Stomach (tissue), 4 donors: ENCODE results near the gene PRKRIP1.

Source experiments
- CTCF ChIP-seq, 7 experiments: fragments of 450-650 bp in 4 of 7; fragments of 200-600 bp in 3 of 7; sonication (generic) in 3 of 7; IDR thresholded peaks; one replicate each; pipeline ENCODE4 v1.5.1; 2016 to 2019; ENCODE audit warnings: antibody characterized with exemption in 7 of 7, control low read depth in 2 of 7, mild to moderate bottlenecking in 1 of 7
- EP300 ChIP-seq: sonication (generic); formaldehyde crosslinking; IDR thresholded peaks from one replicate; pipeline ENCODE4 v1.6.1; 2017; ENCODE audit warnings: antibody characterized with exemption
- POLR2A ChIP-seq, 4 donors: fragments of 450-650 bp; IDR thresholded peaks; one replicate each; pipeline ENCODE4 v1.6.1; 2016; ENCODE audit warnings: antibody characterized with exemption in 4 of 4, control low read depth in 2 of 4, mild to moderate bottlenecking in 1 of 4, moderate library complexity in 1 of 4
- POLR2AphosphoS5 ChIP-seq, 3 donors: sonication (generic); formaldehyde crosslinking; IDR thresholded peaks; one replicate each; pipeline ENCODE4 v1.6.1; 2016; ENCODE audit warnings: antibody characterized with exemption in 3 of 3

DNA sequence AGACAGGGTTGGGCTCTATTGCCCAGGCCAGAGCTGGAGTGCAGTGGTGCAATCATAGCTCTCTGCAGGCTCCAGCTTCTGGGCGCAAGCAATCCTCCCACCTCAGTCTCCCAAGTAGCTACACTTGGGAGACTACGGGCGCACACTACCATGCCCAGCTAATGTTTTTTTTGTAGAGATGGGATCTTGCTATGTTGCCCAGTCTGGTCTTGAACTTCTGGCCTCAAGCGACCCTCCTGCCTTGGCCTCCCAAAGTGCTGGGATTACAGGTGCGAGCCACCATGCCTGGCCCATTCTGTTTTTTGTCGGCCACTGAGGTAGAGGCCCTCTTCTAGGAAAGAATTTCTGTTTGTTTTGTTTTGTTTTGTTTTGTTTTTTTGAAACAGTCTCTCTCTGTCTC, 56.3 kb downstream of the PRKRIP1 start:
- no peak for TF ChIP-seq CTCF (IDR thresholded peaks at IDR 0.05)
- TF ChIP-seq POLR2A (IDR thresholded peaks at IDR 0.05) = no peak
- no peak for TF ChIP-seq POLR2AphosphoS5 (IDR thresholded peaks at IDR 0.05)
- TF ChIP-seq EP300 = no peak
